Right lobe of liver (tissue), 4 donors: ENCODE data around the gene PADI6.

ENCODE experiments used
- POLR2A ChIP-seq: fragments of 450-650 bp; IDR thresholded peaks from one replicate; pipeline ENCODE4 v1.6.1; 2017; ENCODE audit warnings: antibody characterized with exemption, mild to moderate bottlenecking
- TF ChIP-seq, protein P1 (sequence below), 4 donors: fragments of 200-600 bp in 3 of 4; fragments of 450-650 bp in 1 of 4; IDR thresholded peaks; one replicate each; pipeline versions ENCODE4 v1.5.1 to v1.8.0; 2016 to 2022; ENCODE audit warnings: antibody characterized with exemption in 4 of 4, mild to moderate bottlenecking in 2 of 4
- donor health status: DM: no; HTN: no; CAD: no.
- donor health status: DM: no; HTN: no; CAD: no.
- donor health status: DM: no; HTN: yes; CAD: no.

DNA sequence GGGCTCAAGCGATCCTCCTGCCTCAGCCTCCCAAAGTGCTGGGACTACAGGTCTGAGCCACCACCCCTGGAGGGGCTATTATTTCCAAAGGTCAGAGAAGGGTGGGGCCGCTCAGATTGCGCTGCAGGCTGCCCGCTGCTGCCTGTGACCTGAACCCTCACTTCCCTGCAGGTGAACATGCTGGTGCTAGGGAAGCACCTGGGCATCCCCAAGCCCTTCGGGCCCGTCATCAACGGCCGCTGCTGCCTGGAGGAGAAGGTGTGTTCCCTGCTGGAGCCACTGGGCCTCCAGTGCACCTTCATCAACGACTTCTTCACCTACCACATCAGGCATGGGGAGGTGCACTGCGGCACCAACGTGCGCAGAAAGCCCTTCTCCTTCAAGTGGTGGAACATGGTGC lies 8.6 kb upstream of the PADI6 start:
- TF ChIP-seq, protein P1, sequence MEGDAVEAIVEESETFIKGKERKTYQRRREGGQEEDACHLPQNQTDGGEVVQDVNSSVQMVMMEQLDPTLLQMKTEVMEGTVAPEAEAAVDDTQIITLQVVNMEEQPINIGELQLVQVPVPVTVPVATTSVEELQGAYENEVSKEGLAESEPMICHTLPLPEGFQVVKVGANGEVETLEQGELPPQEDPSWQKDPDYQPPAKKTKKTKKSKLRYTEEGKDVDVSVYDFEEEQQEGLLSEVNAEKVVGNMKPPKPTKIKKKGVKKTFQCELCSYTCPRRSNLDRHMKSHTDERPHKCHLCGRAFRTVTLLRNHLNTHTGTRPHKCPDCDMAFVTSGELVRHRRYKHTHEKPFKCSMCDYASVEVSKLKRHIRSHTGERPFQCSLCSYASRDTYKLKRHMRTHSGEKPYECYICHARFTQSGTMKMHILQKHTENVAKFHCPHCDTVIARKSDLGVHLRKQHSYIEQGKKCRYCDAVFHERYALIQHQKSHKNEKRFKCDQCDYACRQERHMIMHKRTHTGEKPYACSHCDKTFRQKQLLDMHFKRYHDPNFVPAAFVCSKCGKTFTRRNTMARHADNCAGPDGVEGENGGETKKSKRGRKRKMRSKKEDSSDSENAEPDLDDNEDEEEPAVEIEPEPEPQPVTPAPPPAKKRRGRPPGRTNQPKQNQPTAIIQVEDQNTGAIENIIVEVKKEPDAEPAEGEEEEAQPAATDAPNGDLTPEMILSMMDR (IDR thresholded peaks at IDR 0.05): no peak
- TF ChIP-seq POLR2A: no peak
